ENCODE results near the gene NOSIP.

NOSIP gene

GRCh38 chr19:49560358-49560900 lies 19.9 kb downstream of the NOSIP start:
- DNase-seq (ENCODE audit: low read depth), result no peak
- H3K4me3 ChIP-seq (replicated peaks; ENCODE audit: low read depth, low read length), result no peak overlapping the region
- TF ChIP-seq CTCF (IDR thresholded peaks at IDR 0.05; ENCODE audit: low read length, missing control alignments), result no peak

- no peak overlapping the region for H3K4me3 ChIP-seq (replicated peaks; ENCODE audit: low read depth, low read length)
- DNase-seq (ENCODE audit: low read depth), result no peak
- TF ChIP-seq CTCF (IDR thresholded peaks at IDR 0.05; ENCODE audit: low read length, missing control alignments), result no peak
Observed at GRCh38 chr19:49559928-49560327, 20.4 kb downstream of the NOSIP start.

GRCh38 chr19:49559443-49559842 lies 20.9 kb downstream of the NOSIP start:
- DNase-seq (ENCODE audit: low read depth), result no peak
- no peak overlapping the region for H3K4me3 ChIP-seq (replicated peaks; ENCODE audit: low read depth, low read length)
- TF ChIP-seq CTCF (IDR thresholded peaks at IDR 0.05; ENCODE audit: low read length, missing control alignments), result no peak

GRCh38 chr19:49558591-49558990 lies 21.8 kb downstream of the NOSIP start:
- no peak for DNase-seq (ENCODE audit: low read depth)
- no peak overlapping the region for H3K4me3 ChIP-seq (replicated peaks; ENCODE audit: low read depth, low read length)
- no peak for TF ChIP-seq CTCF (IDR thresholded peaks at IDR 0.05; ENCODE audit: low read length, missing control alignments)

GRCh38 chr19:49557641-49558325 lies 22.6 kb downstream of the NOSIP start:
- H3K4me3 ChIP-seq (replicated peaks; ENCODE audit: low read depth, low read length), result no peak overlapping the region
- no peak for DNase-seq (ENCODE audit: low read depth)
- TF ChIP-seq CTCF (IDR thresholded peaks at IDR 0.05; ENCODE audit: low read length, missing control alignments), result no peak

- no peak overlapping the region for H3K4me3 ChIP-seq (replicated peaks; ENCODE audit: low read depth, low read length)
- DNase-seq (ENCODE audit: low read depth), result no peak
- no peak for TF ChIP-seq CTCF (IDR thresholded peaks at IDR 0.05; ENCODE audit: low read length, missing control alignments)
Observed at GRCh38 chr19:49556412-49557398, 23.7 kb downstream of the NOSIP start.
